Stimulated activated CD8-positive, alpha-beta memory T cell treated with anti-CD3 and anti-CD28 coated beads, Interleukin-12 subunit alpha, Interleukin-12 subunit beta, amount 100 ng/mL, for 1 hour (primary cell): ENCODE results near the gene PDXK.

Source experiments
- DNase-seq: peaks from one replicate; pipeline ENCODE4 v3.0.0-alpha.2; 2020; ENCODE audit warnings: low read depth

Gene PDXK

GRCh38 chr21:43805275-43805800, 86.4 kb downstream of the PDXK start:
- DNase-seq, result no peak

- no peak for DNase-seq
These were observed 87.2 kb downstream of the PDXK start for GRCh38 chr21:43806017-43806710.

DNA sequence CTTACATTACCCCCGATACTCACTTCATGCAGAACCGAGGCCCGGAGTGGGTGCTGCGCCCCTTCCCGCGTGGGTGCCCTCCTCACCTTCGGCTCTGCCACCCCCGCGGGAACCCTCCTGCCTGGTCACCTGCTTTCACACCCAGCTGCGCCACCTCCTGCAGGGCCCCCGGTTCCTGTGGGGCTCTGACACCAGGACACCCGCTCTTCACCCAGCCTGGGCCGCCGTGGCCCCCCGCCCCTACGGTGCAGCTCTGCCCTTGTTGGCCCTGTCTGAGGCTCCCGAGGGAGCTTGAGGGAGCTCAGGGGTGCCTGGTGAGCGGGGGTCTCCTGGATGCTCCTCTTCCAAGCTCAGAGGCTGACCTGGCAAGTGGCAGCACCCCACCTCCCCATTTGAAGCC, 89.4 kb downstream of the PDXK start:
- no peak for DNase-seq

DNA sequence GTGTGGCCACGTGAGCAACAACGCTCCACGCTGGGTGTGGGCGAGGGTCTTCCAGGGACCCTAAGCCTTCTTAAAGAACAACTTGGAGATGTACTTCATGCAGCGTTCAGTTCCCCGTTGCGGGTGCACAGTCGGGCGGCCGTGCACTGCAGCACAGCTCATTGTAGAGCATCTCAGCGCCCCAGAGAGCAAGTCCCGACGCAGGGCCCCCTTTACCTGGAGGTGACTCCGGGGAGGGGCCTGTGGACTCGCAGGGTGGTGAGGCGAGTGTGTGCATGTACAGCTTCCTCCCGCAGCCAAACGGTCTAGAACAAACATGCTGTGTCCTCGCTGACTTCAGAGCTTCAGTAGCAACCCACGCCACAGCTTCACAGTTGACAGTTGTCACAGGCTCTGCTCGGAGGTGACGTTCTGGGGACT, 89.9 kb downstream of the PDXK start:
- no peak for DNase-seq

GRCh38 chr21:43809346-43809799, 90.4 kb downstream of the PDXK start:
- DNase-seq, result no peak

- no peak for DNase-seq
These were observed 91.0 kb downstream of the PDXK start for GRCh38 chr21:43809853-43810504.

DNA sequence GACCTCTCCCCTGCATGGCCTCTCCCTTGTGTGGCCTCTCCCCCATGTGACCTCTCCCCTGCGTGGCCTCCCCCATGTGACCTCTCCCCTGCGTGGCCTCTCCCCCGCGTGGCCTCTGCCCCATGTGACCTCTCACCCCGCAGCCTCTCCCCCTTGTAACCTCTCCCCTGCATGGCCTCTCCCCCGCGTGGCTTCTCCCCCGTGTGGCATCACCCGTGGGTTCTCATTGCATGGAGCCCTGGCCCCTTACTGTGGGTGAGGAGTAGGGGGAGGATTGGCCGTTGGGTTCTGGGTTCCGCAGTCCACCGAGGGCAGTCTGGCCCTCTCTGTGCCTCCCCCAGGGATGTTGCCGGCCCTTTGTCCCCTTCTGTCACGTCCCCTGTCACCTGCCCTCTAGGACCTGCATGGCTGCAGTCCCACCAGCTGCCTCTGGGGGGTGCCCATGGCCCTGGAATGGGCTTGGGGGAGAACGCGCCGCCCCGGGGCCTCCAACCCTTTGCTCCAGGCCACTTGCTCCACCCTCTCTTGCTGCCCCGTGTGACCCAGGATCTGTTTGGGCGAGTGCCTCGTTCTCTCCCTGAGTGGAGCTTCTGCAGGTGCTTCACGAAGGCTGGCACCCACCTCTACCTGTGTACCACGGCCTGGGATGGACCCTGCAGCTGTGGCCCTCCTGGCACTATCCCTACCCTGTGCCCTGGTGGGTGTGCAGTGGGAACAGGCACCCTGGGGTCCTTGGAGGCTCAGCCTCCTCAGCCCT, 91.8 kb downstream of the PDXK start:
- DNase-seq, result peak; percentile 79

DNA sequence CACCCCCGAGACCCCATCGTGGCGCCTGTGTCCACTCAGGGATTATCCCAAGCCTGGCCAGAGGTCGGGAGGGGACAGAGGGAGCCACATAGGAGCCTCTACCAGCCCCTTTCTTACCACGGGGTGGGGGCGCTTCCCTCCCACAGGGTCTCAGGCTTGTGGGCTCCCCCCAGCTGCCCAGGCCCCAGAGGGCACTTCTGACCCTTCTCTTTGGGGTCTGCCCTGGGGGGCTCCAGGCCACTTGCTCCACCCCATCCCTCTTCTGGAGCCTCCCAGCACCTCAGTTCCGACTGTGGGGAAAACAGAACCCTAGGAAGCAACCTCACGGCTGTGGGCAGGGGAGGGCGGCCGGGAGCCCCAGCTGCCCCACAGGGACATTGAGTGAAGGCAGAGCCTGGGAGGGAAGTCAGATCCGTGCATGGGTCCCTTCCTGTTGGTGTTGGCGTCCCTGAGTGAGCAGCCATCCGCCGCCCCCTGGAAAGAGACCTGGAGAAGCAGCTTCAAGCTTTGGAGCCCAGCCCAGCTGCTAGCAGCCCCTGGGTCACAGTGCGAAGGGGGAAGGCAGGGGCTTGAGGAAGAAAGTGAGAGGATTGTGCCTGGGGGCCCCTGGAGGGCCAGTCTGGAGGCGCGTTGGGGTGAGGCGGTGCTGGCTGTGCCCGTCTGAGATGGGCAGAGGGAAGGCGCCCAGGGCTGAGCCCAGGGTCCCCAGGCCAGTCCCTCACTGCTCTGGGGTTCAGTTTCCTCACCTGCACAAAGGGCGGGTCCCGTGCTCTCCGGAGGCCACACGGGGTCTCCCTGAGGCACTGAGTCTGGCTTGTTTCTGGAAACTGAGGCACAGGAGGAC, 92.6 kb downstream of the PDXK start:
- no peak for DNase-seq
